A673 (cell line): ENCODE data around the gene KIF3A. TPM values are rescaled to one million over a fixed set of nuclear protein-coding genes. Genes with fewer than 3 reads are reported as not detected.

Experiments used
- BruUV-seq: library from RNA; stranded (reverse); fragments of 400-500 nt; replicated peaks from 2 replicates; lab custom pipeline; 2021; lab: Mats Ljungman, UMichigan
- CTCF ChIA-PET: fragments of 300-600 bp; sonication (Branson Sonifier 250); formaldehyde crosslinking; loops from one replicate; lab custom pipeline; 2022; ENCODE audit warnings: antibody characterized with exemption; lab: Charles Lee
- POLR2A ChIA-PET: fragments of 300-600 bp; sonication (Branson Sonifier 250); formaldehyde crosslinking; loops from one replicate; lab custom pipeline; 2022; ENCODE audit warnings: antibody characterized with exemption; ENCODE audit not compliant: low non-redundant PET; lab: Charles Lee
- DNase-seq: peaks from one replicate; pipeline ENCODE4 v3.0.0-alpha.2; 2015; ENCODE audit warnings: low spot score
- H3K27ac ChIP-seq: fragments of 200-600 bp; sonication (generic); 2 replicates; pipeline ENCODE4 v1.5.1; 2016; ENCODE audit warnings: mixed run types, low read depth, mild to moderate bottlenecking, mixed read lengths, antibody characterized with exemption, low read length; ENCODE audit not compliant: poor library complexity, severe bottlenecking
- H3K27me3 ChIP-seq: fragments of 200-600 bp; sonication (generic); replicated peaks from 2 replicates; pipeline ENCODE4 v1.6.1; 2017; ENCODE audit warnings: mixed run types, low read depth, mild to moderate bottlenecking, mixed read lengths, antibody characterized with exemption, low read length; ENCODE audit not compliant: insufficient read depth, poor library complexity
- H3K36me3 ChIP-seq: fragments of 200-600 bp; sonication (generic); 2 replicates; pipeline ENCODE4 v1.6.1; 2016; ENCODE audit warnings: mixed run types, mild to moderate bottlenecking, mixed read lengths, antibody characterized with exemption, low read length; ENCODE audit not compliant: insufficient read depth, poor library complexity, severe bottlenecking
- H3K4me1 ChIP-seq: fragments of 200-600 bp; sonication (generic); 2 replicates; pipeline ENCODE4 v1.6.1; 2017; ENCODE audit warnings: mixed run types, mild to moderate bottlenecking, mixed read lengths, antibody characterized with exemption, low read length; ENCODE audit not compliant: insufficient read depth, poor library complexity, severe bottlenecking
- H3K4me3 ChIP-seq: fragments of 200-600 bp; sonication (generic); 2 replicates; pipeline ENCODE4 v1.5.1; 2016; ENCODE audit warnings: low read depth, mixed run types, mild to moderate bottlenecking, mixed read lengths, low read length; ENCODE audit not compliant: poor library complexity, severe bottlenecking
- H3K9me3 ChIP-seq: fragments of 200-600 bp; sonication (generic); 2 replicates; pipeline ENCODE4 v1.6.1; 2016; ENCODE audit warnings: mixed run types, low read depth, mild to moderate bottlenecking, mixed read lengths, antibody characterized with exemption, low read length; ENCODE audit not compliant: poor library complexity, severe bottlenecking
- CTCF ChIP-seq: fragments of 300-800, 200-600 bp; sonication (generic); conservative IDR thresholded peaks from 2 replicates; pipeline ENCODE4 v1.5.1; 2017; ENCODE audit warnings: low read depth, mild to moderate bottlenecking, antibody characterized with exemption, low read length, moderate library complexity, mixed read lengths
- EZH2 ChIP-seq: fragments of 200-600 bp; sonication (generic); IDR thresholded peaks from 2 replicates; pipeline ENCODE4 v1.6.1; 2017; ENCODE audit warnings: borderline replicate concordance, low read depth, mild to moderate bottlenecking, mixed read lengths, antibody characterized with exemption, low read length; ENCODE audit not compliant: poor library complexity, severe bottlenecking
- intact Hi-C: fragments of 100-400 bp; cut with micrococcal nuclease; formaldehyde crosslinking; loops from one replicate; pipeline ENCODE4 v1.10.0; 2022; ENCODE audit not compliant: unreplicated experiment
- total RNA-seq: library from RNA; stranded (reverse); gene quantifications from 2 replicates; pipeline ENCODE4 v1.2.3, GENCODE V29; 2021

Gene KIF3A
- total RNA-seq, 1 experiment from 2014 or later, result 19.1 TPM

GRCh38 chr5:132768485-132768868 lies 31.1 kb upstream of the KIF3A start:
- H3K4me1 ChIP-seq, result no peaks in the 10 kb centered on the region
- BruUV-seq, result no TSS peak
- no peak overlapping the region for H3K4me3 ChIP-seq
- H3K9me3 ChIP-seq, result no peaks in the 10 kb centered on the region
- TF ChIP-seq CTCF (no peak), EZH2 (no peak)
- peaks cover 2% of the 10 kb centered on the region for H3K36me3 ChIP-seq
- ChIA-PET POLR2A (no interaction called here), CTCF (no interaction called here)
- intact Hi-C loops, result no loop called here
- DNase-seq, result no peak
- H3K27me3 ChIP-seq, result no peaks in the 10 kb centered on the region
- no peak overlapping the region for H3K27ac ChIP-seq

- no TSS peak for BruUV-seq
- no peaks in the 10 kb centered on the region for H3K9me3 ChIP-seq
- H3K4me3 ChIP-seq, result no peak overlapping the region
- ChIA-PET CTCF (no interaction called here), POLR2A (no interaction called here)
- no peak for DNase-seq
- no peaks in the 10 kb centered on the region for H3K4me1 ChIP-seq
- H3K27ac ChIP-seq, result no peak overlapping the region
- intact Hi-C loops, result no loop called here
- H3K36me3 ChIP-seq, result peaks cover 4% of the 10 kb centered on the region
- no peaks in the 10 kb centered on the region for H3K27me3 ChIP-seq
- TF ChIP-seq EZH2, result no peak
- no peak for TF ChIP-seq CTCF
Measured at GRCh38 chr5:132767150-132767549, 29.8 kb upstream of the KIF3A start.

GRCh38 chr5:132766806-132767055 lies 29.4 kb upstream of the KIF3A start:
- Histone ChIP-seq H3K36me3 (peaks cover 6% of the 10 kb centered on the region), H3K27ac (no peak overlapping the region), H3K4me3 (no peak overlapping the region), H3K4me1 (no peaks in the 10 kb centered on the region), H3K27me3 (no peaks in the 10 kb centered on the region), H3K9me3 (no peaks in the 10 kb centered on the region)
- no TSS peak for BruUV-seq
- DNase-seq, result no peak
- intact Hi-C loops, result no loop called here
- CTCF ChIA-PET, result no interaction called here
- no peak for TF ChIP-seq EZH2
- no peak for TF ChIP-seq CTCF
- POLR2A ChIA-PET, result no interaction called here
